CMK (cell line): Measurements from ENCODE around the gene DCP1B.
A peak's percentile ranks its signal among the peaks of the same experiment; 100 is the strongest.

Experiments
- DNase-seq: peaks from one replicate; pipeline ENCODE4 v3.0.0-alpha.2; 2010; ENCODE audit warnings: low read depth

Gene DCP1B

DNA sequence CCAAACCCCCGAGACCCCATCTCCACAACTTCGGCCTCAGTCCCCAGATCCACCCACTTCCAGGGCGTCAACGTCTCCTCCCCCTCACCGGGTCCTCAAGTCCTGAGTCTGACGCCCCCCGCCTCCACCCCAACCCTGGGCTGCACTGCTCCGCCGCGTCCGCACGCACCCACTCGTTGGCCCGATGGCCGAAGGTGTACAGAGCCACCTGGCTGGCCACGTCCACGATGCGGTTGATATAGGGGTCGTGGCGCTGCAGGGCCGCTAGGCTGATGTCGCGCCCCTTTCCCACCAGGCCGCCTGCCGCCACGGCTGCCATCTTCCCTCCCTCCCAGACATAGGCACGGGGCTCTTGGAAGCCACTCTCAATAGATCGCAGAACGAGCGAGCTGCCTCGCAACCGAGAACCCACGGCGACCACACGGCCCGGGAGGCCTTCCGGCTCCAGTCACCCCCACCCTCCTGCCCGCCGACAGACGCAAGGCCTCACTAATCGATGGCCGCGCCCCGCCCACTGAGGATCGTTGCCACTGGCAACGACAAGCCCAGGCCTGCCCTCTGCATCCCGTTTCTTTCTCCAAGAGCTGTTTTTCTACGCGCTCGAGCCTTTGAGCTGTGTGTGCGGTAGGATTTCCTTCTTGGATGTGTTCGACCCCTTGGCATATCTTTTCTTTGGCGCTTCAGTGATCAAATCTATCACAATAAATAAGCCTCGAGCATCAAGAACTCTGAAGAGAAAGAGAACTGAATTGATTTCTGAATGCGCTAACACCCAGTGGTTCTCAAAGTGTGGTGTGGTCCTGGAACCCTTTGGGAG lies at the start of gene DCP1B:
TSS of gene DCP1B (minus strand) at position 345 of the 817 bp plus-strand sequence. CDS start at position 319, 26 bp downstream.
- DNase-seq = peak; percentile 90

DNA sequence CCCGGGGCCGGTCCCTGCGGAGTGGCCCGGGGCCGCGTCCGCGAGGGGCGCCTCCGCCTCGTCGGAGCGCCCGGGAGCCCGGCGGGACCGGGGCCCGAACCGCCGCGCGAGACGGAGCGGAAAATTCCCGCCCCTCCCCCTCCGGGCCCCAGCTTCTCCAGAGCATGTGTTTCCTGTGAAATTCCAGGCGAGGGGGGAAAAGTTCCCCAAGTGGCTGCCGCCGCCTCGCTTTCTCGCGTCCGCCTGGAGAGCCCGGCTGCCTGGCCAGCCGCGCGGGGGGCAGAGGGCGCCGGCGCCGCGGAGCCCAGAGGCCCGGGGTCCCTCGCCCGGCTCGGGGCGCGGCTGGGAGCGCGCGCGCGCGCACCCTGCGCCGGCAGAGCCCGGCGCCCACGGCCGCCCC lies 49.4 kb upstream of the DCP1B start:
- DNase-seq = no peak

DNA sequence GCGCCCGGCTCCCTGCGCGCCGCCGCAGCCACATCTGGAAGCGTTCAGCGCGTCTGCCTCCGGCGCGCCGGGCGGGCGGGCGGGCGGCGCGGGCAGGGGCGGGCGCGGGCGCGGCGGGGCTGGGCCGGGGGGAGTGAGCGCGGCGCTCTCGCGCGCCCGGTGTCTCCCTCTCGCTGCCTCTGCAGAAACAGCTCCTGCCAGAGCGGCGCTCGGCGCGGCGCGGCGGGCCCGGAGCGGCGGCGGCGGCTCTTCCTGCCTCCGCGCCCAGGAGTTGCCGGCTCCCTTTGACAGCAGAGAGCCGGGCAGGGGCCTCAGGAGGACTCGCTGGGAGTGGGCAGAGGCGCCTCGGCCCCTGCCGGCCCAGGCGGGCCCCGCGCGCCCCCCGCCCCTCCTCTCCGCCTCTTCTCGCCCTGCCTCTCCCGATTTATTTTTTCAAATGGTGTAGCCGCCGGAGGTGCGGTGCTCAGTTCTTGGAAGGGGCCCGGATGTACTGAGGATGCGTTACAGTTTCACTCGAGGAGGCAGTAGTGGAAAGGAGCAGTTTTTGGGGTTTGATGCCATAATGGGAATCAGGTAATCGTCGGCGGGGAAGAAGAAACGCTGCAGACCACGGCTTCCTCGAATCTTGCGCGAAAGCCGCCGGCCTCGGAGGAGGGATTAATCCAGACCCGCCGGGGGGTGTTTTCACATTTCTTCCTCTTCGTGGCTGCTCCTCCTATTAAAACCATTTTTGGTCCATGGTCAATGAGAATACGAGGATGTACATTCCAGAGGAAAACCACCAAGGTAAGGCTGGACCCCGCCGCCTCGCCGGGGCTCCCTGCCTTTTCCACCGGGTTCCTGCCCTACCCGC lies 48.8 kb upstream of the DCP1B start, which contains the start of gene CACNA1C:
TSS of gene CACNA1C (plus strand) at position 162 of the 853 bp plus-strand sequence. CDS start at position 738, 576 bp downstream.
- DNase-seq = no peak

DNA sequence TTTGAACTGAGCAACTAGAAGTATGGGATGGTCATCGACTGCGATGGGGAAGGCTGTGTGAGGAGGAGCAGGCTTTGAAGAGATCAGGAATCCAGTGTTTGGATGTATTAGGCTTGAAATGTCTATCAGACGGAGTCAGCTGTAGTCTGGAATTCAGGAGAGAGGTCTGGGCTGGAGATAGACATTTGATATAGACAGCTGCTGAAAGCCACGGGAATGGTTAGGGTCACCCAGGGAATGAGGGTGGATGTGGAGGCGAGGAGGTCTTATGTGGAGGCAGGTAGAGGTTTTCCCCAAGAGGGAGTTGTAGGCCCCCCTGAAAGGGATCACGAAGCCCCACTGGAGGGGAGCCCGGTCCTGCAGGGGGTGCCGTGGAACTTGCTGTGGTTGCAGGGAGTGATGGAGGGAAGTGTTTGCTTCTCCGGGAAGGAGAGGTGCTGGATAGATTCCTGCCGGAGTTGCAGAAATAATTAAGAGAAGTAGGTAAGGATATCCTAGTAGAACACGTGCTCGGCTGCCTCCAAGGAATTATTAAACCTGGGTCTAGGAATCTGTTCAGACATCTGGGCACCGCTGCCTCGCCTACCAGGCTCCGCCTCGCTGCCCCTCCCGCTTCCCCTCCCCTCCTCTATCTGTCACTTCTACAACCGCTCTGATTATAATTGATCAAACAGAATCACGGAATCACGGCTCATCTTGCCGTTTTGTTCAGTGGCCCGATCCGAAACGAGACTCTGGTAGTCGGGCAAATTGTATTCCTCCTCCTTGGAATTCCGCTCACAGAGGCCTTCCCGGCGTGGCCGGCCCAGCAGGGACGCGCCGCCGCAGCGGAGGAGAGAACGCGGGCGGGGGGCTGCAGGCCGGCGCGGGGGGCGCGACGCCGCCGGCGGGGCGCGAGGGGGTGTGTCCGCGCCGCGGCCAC lies 47.7 kb upstream of the DCP1B start:
- DNase-seq = no peak

- DNase-seq = no peak
These were observed 45.6 kb upstream of the DCP1B start for GRCh38 chr12:2049604-2050540.

DNA sequence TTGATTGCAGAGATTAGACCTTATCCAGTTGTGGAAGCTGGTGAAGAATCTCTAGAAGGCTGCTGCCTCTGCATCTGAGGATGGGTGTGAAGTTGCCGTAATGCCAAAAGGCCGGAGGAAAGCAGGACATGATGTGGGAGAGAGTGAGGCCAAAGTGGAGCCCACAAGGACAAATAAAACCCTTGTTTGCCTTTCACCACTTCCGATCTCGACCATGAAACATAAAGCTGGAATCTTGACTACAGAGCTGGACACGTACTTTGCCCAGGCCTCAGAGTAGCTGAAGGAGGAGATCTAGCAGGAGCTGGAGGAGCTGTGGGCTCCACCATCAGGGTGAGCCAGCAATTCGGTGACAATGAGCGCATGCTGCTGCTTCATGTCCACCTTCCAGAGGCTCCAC lies 43.5 kb upstream of the DCP1B start:
- no peak for DNase-seq

DNA sequence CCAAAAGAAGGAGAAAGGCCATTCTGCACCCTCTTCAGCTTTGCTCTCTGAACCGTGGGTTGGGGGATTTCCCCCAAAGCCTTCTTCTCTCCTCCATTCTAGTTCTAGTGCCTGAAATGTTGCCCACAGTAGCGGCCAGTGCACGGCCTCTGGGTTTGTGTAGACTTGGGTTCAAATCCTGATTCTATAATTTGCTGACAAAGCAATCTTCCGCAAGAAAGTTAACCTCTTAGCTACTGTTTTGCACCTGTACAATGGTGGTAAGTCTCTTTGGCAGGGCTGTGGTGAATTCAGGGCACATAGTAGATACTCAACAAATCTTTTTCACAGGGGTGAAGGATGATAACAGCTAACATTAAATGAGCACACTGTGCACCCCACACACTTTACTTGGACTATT lies 42.7 kb upstream of the DCP1B start:
- no peak for DNase-seq

- no peak for DNase-seq
These were observed 39.9 kb upstream of the DCP1B start for GRCh38 chr12:2044165-2044564.

GRCh38 chr12:2043054-2043453 lies 38.8 kb upstream of the DCP1B start:
- no peak for DNase-seq

DNA sequence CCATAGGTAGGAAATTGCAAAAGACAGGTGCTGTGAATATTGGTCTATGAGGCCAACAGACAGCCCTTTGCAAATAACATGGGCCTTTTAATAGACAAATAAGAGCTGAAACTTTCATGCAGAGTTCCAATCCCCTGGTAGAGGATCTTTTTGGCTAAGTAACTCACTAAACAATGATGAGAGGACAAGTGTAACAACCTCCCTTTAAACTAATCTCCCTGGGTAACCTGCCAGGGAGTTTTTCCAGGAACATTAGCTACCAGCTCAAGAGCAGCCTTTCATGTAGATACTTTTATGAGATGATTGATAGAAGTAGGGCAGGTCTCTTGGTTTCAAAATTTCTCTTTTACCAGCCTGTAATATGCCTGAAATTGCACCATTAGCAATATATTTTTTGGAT lies 34.8 kb upstream of the DCP1B start:
- DNase-seq = no peak

DNA sequence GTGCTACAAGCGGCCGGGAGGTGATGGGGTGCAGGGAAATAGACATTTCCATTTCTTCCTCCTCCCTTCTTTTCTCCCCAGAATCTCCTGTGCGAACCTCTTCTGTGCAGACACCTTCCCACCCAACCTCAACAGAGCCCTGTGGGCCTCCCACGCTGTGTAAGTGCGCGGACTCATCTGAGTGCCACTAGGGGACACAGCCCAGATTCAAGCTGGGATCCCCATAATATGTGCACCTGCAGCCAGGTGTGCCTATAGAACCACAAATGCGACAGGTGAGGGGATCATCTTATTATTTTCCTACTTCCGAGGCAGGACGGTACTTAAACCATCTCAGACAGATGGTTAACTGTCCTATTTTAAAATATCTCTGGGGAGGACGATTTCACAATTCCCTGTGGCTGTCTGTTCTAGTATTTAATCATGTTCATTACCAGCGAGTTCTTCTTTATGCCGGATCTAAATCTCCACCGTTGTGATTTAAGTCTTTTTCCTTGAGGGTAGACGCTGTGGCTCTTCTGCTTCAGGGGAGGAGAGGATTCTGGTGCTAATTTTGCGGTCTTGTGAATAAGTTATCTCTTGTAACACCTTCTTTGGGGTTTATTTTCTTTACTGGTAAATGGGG lies 31.3 kb upstream of the DCP1B start:
- DNase-seq = no peak

- peak; percentile 65 for DNase-seq
These were observed 30.6 kb upstream of the DCP1B start for GRCh38 chr12:2034633-2035430.

DNA sequence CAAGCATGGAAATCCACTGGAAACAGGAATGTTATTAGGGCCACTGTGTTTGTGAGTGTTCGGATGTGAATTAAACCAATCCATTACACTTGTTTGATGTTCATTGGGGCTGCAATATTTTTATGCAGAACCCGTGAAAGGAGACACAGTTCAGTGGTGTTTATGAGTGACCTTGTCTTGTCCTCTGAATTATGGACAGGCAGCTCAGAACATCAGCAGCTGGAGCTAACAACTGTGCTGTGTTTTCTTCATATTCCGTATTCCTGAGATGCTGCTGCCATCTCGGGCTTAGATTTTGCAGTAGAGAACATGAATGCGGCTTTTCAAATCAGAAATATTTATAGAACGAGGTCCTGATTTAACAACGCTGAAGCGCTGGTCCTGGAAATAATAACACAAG lies 28.2 kb upstream of the DCP1B start:
- DNase-seq = no peak

DNA sequence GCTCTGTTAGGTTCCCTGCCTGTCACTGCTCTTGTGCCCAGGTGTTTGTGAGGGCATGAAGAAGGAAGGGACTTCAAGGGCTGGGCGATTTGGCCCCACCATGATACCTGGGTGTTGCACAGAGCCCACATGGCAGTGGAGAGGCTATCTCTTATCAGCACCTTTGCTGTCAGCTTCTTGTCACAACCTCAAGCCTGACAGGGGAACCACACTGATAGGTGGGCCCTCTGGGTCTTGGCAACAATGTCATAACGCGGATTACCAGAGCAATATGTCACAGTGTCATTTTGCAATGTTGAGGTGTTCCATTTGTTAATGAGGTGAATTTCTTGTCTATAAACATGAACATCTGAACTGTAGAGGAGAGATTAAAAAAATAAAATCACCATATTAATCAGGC lies 25.6 kb upstream of the DCP1B start:
- DNase-seq = no peak

GRCh38 chr12:2027351-2027750 lies 23.1 kb upstream of the DCP1B start:
- no peak for DNase-seq

- no peak for DNase-seq
These were observed 19.1 kb upstream of the DCP1B start for GRCh38 chr12:2023365-2023764.

DNA sequence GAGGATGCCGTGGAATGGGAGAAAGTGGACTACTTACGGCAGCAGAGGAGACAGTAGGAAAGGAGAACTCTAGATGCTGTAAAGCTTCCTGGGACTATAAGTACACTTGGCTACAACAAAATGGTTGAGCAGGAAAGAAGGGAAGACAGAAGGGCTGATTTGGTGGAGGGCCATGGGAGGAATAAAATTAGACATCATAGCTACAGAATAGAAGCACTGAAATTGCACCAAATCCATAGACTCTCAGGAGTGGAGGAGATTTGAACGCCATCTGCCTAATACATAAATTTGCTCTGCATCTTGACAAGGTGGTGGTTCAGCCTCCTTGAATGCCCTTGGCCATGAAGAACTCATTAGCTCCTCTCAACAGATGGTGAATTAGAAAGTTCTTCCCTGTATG lies 16.3 kb upstream of the DCP1B start:
- DNase-seq = no peak

DNA sequence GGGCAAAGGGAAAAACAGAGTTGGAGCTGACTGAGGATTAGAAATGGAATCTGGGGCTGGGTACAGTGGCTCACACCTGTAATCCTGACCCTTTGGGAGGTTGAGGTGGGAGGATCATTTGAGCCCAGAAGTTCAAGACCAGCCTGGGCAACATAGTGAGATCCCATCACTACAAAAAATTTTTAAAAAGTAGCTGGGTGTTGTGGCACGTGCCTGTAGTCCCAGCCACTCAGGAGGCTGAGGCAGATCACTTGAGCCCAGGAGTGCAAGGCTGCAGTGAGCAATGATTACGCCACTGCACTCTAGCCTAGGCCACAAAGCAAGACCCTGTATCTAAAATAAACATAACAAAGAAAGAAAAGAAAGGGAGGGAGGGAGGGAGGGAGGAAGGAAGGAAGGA lies 14.9 kb upstream of the DCP1B start:
- DNase-seq = no peak

- no peak for DNase-seq
These were observed 14.1 kb upstream of the DCP1B start for GRCh38 chr12:2018391-2018790.
